Ovary (tissue), 3 donors: ENCODE measurements around the gene LRTM1.

Experiments used
- EP300 ChIP-seq: sonication (generic); formaldehyde crosslinking; IDR thresholded peaks from one replicate; pipeline ENCODE4 v1.6.1; 2017; ENCODE audit warnings: antibody characterized with exemption
- POLR2A ChIP-seq: fragments of 450-650 bp; IDR thresholded peaks from one replicate; pipeline ENCODE4 v1.6.1; 2017; ENCODE audit warnings: antibody characterized with exemption, mild to moderate bottlenecking, moderate library complexity
- TF ChIP-seq, protein P1 (sequence below), 3 donors: fragments of 450-650 bp in 2 of 3; fragments of 200-600 bp in 1 of 3; IDR thresholded peaks; one replicate each; pipeline versions ENCODE4 v1.5.1 to v1.8.0; 2016 to 2022; ENCODE audit warnings: antibody characterized with exemption in 3 of 3, mild to moderate bottlenecking in 1 of 3
- donor health status: DM: no; HTN: no; CAD: no.

DNA sequence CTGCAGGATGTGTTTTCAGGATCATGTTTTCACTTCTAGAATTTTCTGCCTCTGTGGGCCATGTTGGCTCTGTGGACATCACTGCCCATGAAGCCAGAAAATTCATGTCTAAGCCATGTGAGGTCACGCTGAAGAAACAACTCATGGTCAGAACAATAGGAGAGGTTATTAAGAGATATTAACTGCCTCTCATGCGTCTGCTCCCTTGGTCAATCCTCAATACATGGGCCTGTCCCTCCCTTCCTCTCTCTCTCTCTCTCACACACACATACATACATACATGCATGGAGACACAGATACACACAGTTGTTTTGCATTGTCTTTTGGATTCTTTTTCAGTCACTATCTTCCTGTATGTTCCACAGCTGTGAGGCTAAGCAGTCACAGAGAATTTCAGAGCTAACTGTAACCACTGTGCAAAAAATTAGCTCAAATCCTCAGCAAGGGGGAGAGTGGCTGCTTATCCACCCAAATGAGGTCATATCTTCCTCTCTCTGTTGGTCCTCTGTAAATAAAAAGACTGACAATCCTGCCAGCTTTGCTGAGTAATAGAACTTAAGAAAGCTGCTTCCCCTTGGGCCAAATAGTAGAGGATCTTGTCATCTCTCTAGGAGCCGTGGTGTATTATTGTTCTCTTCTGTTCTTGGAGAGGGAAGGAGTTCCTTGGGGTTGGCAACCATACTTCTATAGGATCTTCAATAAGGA lies 45.6 kb downstream of the LRTM1 start:
- TF ChIP-seq, protein P1, sequence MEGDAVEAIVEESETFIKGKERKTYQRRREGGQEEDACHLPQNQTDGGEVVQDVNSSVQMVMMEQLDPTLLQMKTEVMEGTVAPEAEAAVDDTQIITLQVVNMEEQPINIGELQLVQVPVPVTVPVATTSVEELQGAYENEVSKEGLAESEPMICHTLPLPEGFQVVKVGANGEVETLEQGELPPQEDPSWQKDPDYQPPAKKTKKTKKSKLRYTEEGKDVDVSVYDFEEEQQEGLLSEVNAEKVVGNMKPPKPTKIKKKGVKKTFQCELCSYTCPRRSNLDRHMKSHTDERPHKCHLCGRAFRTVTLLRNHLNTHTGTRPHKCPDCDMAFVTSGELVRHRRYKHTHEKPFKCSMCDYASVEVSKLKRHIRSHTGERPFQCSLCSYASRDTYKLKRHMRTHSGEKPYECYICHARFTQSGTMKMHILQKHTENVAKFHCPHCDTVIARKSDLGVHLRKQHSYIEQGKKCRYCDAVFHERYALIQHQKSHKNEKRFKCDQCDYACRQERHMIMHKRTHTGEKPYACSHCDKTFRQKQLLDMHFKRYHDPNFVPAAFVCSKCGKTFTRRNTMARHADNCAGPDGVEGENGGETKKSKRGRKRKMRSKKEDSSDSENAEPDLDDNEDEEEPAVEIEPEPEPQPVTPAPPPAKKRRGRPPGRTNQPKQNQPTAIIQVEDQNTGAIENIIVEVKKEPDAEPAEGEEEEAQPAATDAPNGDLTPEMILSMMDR (IDR thresholded peaks at IDR 0.05), result no peak
- TF ChIP-seq POLR2A (no peak), EP300 (no peak)
